GM12865 (cell line): ENCODE data around the gene SLC39A11.

ENCODE experiments used
- DNase-seq: peaks from one replicate; pipeline ENCODE4 v3.0.0; 2010; ENCODE audit warnings: low read depth
- H3K4me3 ChIP-seq: 2 replicates; pipeline ENCODE4 v1.5.1; 2011; ENCODE audit warnings: mild to moderate bottlenecking, low read depth, low read length, control low read depth
- TF ChIP-seq, protein P1 (sequence below): IDR thresholded peaks from 2 replicates; pipeline ENCODE4 v1.5.1; 2011; ENCODE audit warnings: low read length, control low read depth, low read depth, inconsistent platforms; ENCODE audit not compliant: insufficient read depth; ENCODE audit errors: missing control alignments

The SLC39A11 gene

DNA sequence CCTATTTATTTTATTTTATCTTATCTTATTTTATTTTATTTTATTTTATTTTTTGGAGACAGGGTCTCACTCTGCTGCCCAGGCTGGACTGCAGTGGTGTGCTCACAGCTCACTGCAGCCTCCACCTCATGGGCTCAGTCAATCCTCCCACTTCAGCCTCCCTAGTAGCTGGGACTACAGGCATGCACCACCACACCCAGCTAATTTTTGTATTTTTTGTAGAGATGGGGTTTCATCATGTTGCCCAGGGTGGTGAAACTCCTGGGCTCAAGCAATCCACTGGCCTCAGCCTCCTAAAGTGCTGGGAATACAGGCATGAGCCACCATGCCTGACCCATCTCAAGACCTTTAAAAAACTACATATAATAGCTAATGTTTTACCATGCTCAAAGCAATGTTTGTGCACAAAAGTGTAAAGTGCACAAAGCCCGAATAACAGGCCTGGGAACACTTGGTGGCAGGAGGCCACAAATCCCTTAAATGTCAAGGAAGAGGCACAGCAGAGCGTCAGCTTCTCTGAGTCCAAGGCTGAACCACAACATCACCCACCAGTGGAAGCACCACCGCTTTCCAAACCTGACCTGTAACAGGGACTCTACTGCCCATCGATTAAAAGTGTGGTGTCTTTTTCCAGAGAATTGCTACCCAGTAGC is 30.6 kb upstream of the SLC39A11 start:
- no peak overlapping the region for H3K4me3 ChIP-seq
- TF ChIP-seq, protein P1, sequence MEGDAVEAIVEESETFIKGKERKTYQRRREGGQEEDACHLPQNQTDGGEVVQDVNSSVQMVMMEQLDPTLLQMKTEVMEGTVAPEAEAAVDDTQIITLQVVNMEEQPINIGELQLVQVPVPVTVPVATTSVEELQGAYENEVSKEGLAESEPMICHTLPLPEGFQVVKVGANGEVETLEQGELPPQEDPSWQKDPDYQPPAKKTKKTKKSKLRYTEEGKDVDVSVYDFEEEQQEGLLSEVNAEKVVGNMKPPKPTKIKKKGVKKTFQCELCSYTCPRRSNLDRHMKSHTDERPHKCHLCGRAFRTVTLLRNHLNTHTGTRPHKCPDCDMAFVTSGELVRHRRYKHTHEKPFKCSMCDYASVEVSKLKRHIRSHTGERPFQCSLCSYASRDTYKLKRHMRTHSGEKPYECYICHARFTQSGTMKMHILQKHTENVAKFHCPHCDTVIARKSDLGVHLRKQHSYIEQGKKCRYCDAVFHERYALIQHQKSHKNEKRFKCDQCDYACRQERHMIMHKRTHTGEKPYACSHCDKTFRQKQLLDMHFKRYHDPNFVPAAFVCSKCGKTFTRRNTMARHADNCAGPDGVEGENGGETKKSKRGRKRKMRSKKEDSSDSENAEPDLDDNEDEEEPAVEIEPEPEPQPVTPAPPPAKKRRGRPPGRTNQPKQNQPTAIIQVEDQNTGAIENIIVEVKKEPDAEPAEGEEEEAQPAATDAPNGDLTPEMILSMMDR = no peak
- DNase-seq = no peak

DNA sequence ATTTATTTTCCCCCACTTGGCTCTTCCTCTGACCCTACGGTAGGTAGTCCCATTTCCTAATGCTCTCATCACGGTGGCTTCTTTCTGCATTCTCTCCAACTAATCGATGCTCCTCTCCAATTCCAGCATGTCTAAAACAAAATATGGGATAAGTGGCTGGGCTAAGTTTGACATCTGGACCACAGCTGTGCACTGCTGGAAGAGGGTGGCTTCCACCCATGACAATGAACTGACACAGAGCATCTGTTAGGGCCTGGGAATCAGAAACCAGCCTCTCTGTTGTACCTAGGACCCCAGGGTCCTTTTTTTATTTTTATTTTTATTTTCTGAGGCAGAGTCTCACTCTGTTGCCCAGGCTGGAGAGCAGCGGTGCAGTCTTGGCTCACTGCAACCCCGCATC is 29.0 kb upstream of the SLC39A11 start:
- H3K4me3 ChIP-seq = no peak overlapping the region
- TF ChIP-seq, protein P1 = no peak
- no peak for DNase-seq

DNA sequence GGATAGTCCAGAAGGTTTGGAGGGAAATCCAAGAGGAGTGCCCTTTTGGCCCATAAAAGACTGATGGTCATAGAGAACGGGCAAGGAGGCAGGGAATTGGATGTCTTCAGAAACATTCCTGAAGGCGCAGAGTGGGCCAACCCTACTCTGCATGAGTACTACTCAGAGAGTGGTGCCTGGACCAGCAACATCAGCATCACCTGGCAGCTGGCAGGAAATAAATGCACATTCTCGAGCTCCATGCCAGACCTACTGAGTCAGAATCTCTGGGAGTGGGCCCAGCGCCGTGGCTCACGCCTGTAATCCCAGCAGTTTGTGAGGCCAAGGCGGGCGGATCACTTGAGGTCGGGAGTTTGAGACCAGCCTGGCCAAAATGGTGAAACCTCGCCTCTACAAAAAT is 27.1 kb upstream of the SLC39A11 start:
- DNase-seq = no peak
- H3K4me3 ChIP-seq = no peak overlapping the region

DNA sequence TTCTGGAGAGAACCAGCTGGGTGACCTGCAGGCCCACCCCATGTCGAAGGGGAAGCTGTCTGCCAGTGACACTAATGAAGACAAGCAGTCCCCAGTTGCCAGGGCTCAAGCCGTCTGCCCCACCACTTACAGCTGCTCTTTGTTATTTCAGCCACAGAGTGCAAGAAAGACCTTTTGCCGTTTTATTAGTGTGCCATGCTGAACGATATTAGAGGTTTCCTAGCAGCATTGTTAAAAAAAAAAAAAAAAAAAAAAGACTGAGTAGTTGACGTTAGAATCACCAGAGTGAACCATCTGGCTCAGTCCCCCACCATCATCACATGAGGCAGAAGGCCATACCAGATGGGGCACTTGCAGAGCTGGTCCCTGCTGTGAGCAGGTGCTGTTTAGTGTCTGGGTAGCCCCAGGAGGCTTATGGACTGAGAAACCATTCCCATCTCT is 26.5 kb upstream of the SLC39A11 start:
- no peak overlapping the region for H3K4me3 ChIP-seq
- TF ChIP-seq, protein P1 = no peak
- no peak for DNase-seq

More for the DNA sequence above, 27.1 kb upstream of the SLC39A11 start:
- TF ChIP-seq, protein P1 = no peak

DNA sequence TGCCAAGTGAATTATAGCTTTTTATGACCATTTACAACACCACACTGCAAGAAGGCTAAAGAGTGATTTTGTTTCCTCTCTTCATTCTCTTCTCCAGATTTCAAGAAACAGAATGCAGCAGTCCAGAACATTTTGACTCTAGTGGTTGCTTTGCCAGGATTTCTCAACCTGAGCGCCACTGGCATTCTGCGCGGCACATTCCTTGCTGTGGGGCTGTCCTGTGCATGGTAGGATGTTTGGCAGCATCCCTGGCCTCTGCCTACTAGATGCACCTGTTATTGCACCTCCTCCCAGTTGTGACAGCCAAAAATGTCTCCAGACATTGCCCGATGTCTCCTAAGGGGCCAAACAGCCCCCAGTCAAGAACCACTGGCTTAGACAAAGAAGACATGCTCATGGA is 25.7 kb upstream of the SLC39A11 start:
- TF ChIP-seq, protein P1 = no peak
- DNase-seq = no peak
- H3K4me3 ChIP-seq = no peak overlapping the region

DNA sequence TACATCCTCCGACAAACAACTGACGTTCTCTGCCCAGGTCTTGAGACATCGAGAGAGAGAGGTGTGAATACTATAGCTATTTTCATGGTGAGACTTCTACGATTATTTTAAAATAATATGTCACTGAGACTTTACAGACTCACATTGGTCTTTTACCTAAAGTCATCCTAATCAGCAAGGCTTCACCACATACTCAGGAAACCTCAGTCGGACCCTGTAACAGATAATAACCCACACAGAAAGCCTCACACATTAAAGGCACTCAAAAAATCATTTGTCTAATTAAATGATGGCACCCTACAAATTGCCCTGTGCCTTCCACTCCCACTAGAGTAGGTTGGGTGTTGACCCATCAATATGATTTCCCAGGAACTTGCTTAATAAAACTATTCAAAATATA is 19.8 kb upstream of the SLC39A11 start:
- TF ChIP-seq, protein P1 = no peak
- no peak overlapping the region for H3K4me3 ChIP-seq
- no peak for DNase-seq

DNA sequence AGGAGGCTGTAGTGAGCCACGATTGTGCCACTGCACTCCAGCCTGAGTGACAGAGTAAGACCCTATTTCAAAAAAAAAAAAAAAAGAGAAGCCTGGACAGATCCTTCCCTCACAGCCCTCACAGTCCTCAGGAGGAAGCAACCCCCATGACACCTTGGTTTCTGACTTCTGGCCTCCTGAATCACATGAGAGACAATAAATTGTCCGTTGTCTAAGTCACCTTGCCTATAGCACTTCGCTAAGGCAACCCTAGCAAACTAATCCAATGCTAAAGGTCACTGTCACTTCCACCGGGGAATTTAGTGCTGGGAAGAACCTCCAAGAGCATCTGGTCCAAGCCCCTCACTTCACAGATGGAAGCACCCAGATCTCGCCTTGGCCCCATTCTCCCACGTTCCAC is 18.9 kb upstream of the SLC39A11 start:
- no peak for DNase-seq
- H3K4me3 ChIP-seq = no peak overlapping the region
- TF ChIP-seq, protein P1 = no peak
